Fibroblast of the aortic adventitia (primary cell): ENCODE measurements around the gene PTTG1IP. TPM values are rescaled to one million over a fixed set of nuclear protein-coding genes. Genes with fewer than 3 reads are reported as not detected.

Experiments
- DNase-seq: peaks from one replicate; pipeline ENCODE4 v3.0.0-alpha.2; 2010; ENCODE audit warnings: low read depth
- H3K4me3 ChIP-seq: 2 replicates; pipeline ENCODE4 v1.5.1; 2011; ENCODE audit warnings: low read depth, mild to moderate bottlenecking, control low read depth, low read length, moderate library complexity
- total RNA-seq: library from RNA; depleted of rRNA; stranded (reverse); fragments of >200 nt; gene quantifications from 2 replicates; pipeline ENCODE4 v1.2.3, GENCODE V29; 2012; ENCODE audit warnings: low replicate concordance
- TF ChIP-seq, protein P1 (sequence below): IDR thresholded peaks from 2 replicates; pipeline ENCODE4 v1.5.1; 2011; ENCODE audit warnings: mild to moderate bottlenecking, low read length, control low read depth, inconsistent platforms; ENCODE audit not compliant: insufficient read depth

The PTTG1IP gene
- total RNA-seq, 1 donor, result 226 TPM

DNA sequence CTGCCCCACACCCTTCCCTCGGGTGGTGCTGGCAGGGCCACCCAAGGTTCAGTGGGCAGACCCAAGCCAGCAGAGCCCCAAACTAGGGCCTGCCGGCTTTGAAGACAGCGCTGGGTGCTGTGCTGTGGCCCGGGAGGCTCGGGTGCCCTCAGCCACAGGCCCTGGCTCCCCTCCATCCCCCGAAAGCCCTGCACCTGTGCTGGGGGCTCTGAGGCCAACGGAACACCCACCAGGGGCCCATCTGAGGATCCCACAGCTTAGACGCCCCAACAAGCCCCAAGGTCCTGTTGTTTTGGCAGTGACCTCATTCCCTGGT is 38.6 kb upstream of the PTTG1IP start:
- no peak for DNase-seq
- no peak overlapping the region for H3K4me3 ChIP-seq
- TF ChIP-seq, protein P1, sequence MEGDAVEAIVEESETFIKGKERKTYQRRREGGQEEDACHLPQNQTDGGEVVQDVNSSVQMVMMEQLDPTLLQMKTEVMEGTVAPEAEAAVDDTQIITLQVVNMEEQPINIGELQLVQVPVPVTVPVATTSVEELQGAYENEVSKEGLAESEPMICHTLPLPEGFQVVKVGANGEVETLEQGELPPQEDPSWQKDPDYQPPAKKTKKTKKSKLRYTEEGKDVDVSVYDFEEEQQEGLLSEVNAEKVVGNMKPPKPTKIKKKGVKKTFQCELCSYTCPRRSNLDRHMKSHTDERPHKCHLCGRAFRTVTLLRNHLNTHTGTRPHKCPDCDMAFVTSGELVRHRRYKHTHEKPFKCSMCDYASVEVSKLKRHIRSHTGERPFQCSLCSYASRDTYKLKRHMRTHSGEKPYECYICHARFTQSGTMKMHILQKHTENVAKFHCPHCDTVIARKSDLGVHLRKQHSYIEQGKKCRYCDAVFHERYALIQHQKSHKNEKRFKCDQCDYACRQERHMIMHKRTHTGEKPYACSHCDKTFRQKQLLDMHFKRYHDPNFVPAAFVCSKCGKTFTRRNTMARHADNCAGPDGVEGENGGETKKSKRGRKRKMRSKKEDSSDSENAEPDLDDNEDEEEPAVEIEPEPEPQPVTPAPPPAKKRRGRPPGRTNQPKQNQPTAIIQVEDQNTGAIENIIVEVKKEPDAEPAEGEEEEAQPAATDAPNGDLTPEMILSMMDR, result no peak

DNA sequence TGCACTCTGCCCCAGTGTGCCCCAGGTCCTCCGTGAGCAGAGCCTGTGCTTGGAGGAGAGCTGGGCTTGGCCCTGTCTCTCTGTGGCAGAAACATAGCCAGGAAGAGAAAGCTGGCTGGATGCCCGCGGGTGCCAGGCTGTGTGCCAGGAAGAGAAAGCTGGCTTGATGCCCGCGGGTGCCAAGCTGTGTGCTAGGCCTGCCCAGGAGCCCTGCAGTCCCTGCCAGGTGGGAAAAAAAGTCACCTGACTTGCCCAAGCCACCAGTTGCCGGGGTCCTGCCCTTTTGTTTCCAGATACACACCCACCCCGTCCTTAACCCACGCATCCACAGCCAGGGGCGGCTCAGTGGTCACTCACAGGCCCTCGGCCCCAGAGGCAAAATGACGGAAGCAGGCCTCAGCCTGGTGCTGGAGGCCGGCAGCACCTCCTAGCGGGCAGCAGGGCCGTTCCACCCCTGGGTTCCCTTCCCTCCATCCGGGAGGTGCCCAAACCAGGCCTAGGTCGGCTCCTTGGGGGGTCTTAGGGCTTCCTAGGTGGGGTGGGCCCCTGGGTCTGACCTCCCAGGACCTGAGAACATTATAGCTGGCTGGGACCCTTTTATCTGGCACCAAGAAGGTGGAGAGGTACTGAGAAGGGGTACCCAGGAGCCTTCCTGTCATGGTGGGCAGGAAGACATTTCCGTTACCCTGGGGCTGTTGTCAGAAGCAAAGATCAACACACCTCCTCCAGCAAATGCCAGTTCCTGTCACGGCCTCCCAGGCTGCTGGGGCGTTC is 38.1 kb upstream of the PTTG1IP start:
- TF ChIP-seq, protein P1, result no peak
- H3K4me3 ChIP-seq, result no peak overlapping the region
- no peak for DNase-seq

DNA sequence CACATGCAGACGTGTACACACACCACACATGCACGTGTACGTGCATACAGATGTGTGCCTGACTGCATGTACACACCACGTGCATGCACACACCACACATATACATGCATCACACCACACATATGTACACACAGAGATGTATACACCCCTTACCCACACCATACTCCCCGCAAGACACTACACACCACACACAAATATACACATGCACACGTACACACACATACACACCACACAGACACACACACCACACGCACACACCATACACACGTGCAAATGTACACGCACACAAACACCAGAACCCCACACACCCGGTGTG is 37.5 kb upstream of the PTTG1IP start:
- TF ChIP-seq, protein P1, result no peak
- DNase-seq, result no peak
- no peak overlapping the region for H3K4me3 ChIP-seq

DNA sequence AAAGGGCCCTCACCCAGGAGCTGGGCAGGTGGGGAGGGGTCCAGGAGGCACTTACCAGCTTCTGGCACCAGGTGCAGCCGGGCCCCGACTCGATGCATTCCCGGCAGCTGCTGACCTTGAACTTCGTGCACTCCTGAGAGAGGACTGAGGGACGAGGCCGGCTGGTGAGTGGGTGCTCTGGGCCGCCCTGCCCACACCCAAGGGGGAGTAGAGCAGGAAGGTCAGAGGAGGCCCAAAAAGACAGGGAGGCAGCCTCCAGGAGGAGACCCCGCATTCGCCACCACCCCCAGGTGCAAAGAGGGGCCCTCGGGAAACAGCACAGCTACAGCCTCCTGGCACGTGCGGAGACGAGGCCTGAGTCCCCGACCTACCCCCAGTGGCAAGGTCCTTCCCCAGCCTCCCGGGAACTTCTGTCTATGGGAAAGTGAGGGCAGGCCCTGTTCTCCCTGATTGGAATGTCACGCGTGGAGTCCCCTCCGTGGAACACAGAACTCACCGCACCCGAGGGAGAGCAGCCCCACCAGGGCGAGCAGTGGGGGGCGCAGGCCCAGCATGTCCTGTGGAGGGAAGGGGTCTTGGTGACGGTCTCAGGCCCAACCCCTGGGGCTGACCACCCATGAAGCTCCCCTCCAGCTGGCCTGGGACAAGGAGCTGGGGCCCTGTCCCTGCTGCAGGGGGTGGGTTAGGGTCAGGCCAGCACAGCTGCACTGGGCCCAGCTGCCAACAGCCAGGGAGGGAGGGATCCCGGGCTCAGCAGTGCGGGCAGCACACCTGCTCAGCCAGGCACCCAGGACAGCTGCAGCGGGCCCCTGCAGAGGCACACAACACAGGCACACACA is 37.0 kb upstream of the PTTG1IP start:
- no peak for DNase-seq
- no peak overlapping the region for H3K4me3 ChIP-seq
- TF ChIP-seq, protein P1, result no peak

DNA sequence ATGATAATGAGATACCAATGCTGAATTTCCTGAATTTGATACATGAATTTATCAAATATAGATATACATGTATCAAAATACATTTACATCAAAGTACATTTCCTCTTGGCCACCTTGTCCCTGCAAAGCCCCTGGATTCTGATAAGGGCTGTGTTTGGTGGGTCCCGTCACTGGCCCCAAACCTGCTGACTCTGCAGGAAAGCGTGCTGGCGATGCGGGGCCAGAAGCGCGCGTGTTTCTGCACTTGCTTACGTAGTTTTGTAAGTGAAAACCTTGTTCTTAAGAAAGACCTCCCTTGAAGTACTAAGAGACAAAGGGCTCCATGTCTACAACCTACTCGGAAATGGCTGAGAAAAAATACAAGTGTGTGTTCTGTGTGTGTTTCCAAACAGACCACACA is 36.2 kb upstream of the PTTG1IP start:
- TF ChIP-seq, protein P1, result no peak

DNA sequence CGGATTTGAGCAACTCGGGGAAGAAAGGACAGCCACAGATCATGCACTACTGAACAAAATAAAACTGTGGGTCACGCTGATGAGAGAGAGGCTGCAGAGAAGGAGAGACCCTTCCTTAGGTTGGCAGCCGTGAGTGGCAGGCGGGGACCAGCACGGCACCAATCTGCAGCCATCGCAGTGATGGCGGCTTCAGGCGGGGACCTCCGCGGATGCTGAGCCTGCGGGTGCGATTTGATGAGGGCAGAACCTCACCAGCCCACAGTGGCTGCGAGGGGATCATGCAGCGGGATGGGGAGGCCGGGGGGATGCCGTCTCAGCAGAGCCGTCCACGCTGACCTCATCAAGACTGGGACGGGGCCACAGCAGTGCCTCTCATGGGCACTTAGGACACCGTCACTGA is 35.4 kb upstream of the PTTG1IP start:
- TF ChIP-seq, protein P1, result no peak
- no peak for DNase-seq
- H3K4me3 ChIP-seq, result no peak overlapping the region

More for the DNA sequence above, 36.2 kb upstream of the PTTG1IP start:
- no peak overlapping the region for H3K4me3 ChIP-seq
- no peak for DNase-seq
